Common myeloid progenitor, CD34-positive (primary cell): ENCODE results near the gene BIK.

Source experiments
- CTCF ChIA-PET: fragments of 350-600 bp; sonication (Branson Sonifier 250); formaldehyde crosslinking; loops from one replicate; lab custom pipeline; 2021; ENCODE audit warnings: antibody characterized with exemption; lab: Charles Lee
- POLR2A ChIA-PET: fragments of 350-600 bp; sonication (Branson Sonifier 250); formaldehyde crosslinking; loops from one replicate; lab custom pipeline; 2021; ENCODE audit warnings: antibody characterized with exemption; lab: Charles Lee
- DNase-seq, 3 donors: peaks; one replicate each; pipeline versions ENCODE4 v3.0.0 to v3.0.0-alpha.2; 2013
- H3K27ac ChIP-seq, 2 experiments: 1 replicate in 1 of 2; 2 replicates in 1 of 2; pipeline ENCODE4 v1.7.0; 2013; ENCODE audit warnings: inconsistent platforms in 2 of 2, low read length in 2 of 2, mild to moderate bottlenecking in 2 of 2, low read depth in 1 of 2, moderate library complexity in 1 of 2; ENCODE audit not compliant: severe bottlenecking in 2 of 2, insufficient read depth in 1 of 2, poor library complexity in 1 of 2
- H3K27me3 ChIP-seq, 5 experiments: replicated peaks in 2 of 5; 1 replicate in 3 of 5; 2 replicates in 2 of 5; pipeline versions ENCODE4 v1.6.1 to v1.7.0; 2013; ENCODE audit warnings: low read length in 4 of 5, mild to moderate bottlenecking in 2 of 5, moderate library complexity in 2 of 5, inconsistent platforms in 1 of 5; ENCODE audit not compliant: insufficient read depth in 5 of 5, control insufficient read depth in 4 of 5
- H3K36me3 ChIP-seq, 4 experiments: 1 replicate in 2 of 4; 2 replicates in 2 of 4; pipeline versions ENCODE4 v1.6.1 to v1.7.0; 2013; ENCODE audit warnings: low read length in 3 of 4, control low read depth in 1 of 4, mild to moderate bottlenecking in 1 of 4; ENCODE audit not compliant: control insufficient read depth in 4 of 4, insufficient read depth in 4 of 4
- H3K4me1 ChIP-seq, 4 experiments: 1 replicate in 3 of 4; 2 replicates in 1 of 4; pipeline versions ENCODE4 v1.6.1 to v1.7.1; 2013; ENCODE audit warnings: low read length in 3 of 4, mild to moderate bottlenecking in 3 of 4, control low read depth in 1 of 4, inconsistent platforms in 1 of 4, moderate library complexity in 1 of 4; ENCODE audit not compliant: control insufficient read depth in 4 of 4, insufficient read depth in 4 of 4; ENCODE audit errors: control extremely low read depth in 1 of 4
- H3K4me3 ChIP-seq, 7 experiments: 1 replicate in 4 of 7; 2 replicates in 3 of 7; pipeline versions ENCODE4 v1.5.1 to v1.7.0; 2013; ENCODE audit warnings: mild to moderate bottlenecking in 7 of 7, low read length in 6 of 7, moderate library complexity in 6 of 7, inconsistent platforms in 2 of 7, low read depth in 2 of 7, control low read depth in 1 of 7; ENCODE audit not compliant: insufficient read depth in 4 of 7, control insufficient read depth in 1 of 7; ENCODE audit errors: extremely low read depth in 1 of 7
- H3K9me3 ChIP-seq, 5 experiments: 1 replicate in 4 of 5; 2 replicates in 1 of 5; pipeline versions ENCODE4 v1.6.1 to v1.7.1; 2013; ENCODE audit warnings: low read length in 4 of 5, mild to moderate bottlenecking in 2 of 5, inconsistent platforms in 1 of 5, low read depth in 1 of 5, moderate library complexity in 1 of 5; ENCODE audit not compliant: control insufficient read depth in 4 of 5, insufficient read depth in 2 of 5; ENCODE audit errors: control extremely low read depth in 1 of 5
- WGBS: methylation state at CpG from one replicate; pipeline ENCODE4 v1.1.5; 2013; ENCODE audit not compliant: insufficient coverage; 5-methylcytosine and 5-hydroxymethylcytosine counted together

The BIK gene

DNA sequence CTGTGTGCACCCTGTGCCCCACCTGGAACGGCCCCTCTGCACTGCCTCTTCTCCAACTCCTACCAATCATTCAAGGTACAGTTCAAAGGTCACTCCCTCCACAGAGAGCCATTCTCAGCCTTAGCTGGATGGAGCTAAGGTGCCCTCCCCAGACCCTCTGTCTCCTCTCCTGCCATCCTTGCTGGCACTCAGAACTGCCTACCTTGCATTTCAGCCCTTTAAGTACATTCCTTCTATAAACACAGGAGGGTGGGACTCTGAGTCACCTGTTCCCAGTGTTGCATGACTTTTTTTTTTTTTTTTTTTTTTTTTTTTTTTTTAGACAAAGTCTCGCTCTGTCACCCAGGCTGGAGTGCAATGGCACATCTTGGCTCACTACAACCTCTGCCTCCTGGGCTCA lies 29.9 kb upstream of the BIK start:
- DNase-seq, result peak in 1 of 3 donors; percentile 9
- CTCF ChIA-PET, result interaction anchor here (0.8 kb wide), 1 partner anchor 10 kb away, joined by 3 read pairs; no protein-coding TSS in a partner anchor
- 89% methylated on average over 1 of the region's 2 CpGs for WGBS

DNA sequence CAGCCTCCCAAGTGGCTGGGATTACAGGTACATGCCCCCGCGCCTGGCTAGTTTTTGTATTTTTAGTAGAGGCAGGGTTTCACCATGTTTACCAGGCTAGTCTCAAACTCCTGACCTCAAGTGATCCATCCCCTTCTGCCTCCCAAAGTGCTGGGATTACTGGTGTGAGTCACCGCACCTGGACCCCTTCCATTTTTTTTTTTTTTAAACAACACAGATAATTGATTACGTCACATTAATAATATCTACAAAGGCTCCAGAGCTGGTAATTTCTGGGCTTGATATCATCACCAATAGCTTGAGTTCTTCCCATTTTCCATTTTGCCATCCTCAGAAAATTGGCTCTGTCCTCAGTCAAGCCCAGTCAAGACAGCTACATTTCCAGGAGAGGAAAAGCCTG lies 28.6 kb upstream of the BIK start:
- Histone ChIP-seq H3K36me3 (peaks cover 0 to 5% (median 3%) of the 10 kb centered on the region in 4 experiments), H3K27ac (no peak overlapping the region), H3K27me3 (no peaks in the 10 kb centered on the region), H3K9me3 (no peaks in the 10 kb centered on the region), H3K4me3 (no peak overlapping the region), H3K4me1 (no peaks in the 10 kb centered on the region)
- ChIA-PET CTCF (no interaction called here), POLR2A (no interaction called here)
- DNase-seq, result no peak
- 91% methylated on average over 4 of the region's 4 CpGs for WGBS

More for the DNA sequence above, 29.9 kb upstream of the BIK start:
- Histone ChIP-seq H3K4me3 (no peak overlapping the region), H3K36me3 (peaks cover 0 to 5% (median 2%) of the 10 kb centered on the region in 4 experiments), H3K9me3 (no peaks in the 10 kb centered on the region), H3K27me3 (no peaks in the 10 kb centered on the region), H3K27ac (no peak overlapping the region), H3K4me1 (no peaks in the 10 kb centered on the region)
- POLR2A ChIA-PET, result no interaction called here

DNA sequence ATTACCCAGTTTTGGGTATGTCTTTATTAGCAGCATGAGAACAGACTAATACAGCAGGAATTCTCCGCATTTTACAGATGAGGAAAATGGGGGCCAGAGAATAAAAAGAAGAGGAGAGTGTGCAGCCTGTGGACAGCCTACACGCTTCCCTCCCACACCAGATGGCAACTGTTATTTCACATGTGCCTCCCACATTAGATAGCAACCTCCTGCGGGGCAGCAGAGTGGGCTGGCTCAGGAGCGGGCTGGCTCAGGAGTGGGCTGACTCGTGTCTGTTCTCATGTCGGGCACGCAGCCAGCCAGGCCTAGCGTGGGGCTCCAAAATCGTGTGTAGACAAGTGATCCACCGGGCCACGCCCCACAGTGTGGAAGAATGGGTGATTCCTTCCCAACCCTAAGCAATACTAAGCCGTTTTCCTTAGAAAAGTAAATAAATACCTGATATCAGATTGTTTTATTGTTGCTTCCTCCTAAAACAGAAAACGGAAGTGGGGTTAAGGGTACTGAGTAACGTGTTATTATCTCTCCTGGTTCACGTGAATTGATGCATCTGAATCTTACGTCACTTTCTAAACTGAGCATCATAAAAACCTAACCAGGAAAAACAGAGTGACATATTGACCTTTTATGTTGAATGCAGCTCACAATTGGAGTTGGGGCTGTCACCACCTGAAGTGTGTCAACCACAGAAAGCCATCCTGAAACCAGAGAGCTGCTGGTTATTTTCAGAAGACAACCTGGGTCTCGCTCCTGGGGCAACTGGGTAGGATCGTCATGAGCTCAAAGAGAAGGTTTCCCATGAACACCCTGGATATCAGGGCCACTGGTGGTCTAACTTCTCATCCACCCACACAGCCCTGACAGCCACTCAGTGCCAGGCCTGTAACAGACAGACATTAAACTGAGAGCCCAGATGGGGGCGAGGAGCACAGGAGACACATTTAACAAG lies 24.6 kb upstream of the BIK start:
- Histone ChIP-seq H3K4me3 (no peak overlapping the region), H3K27ac (no peak overlapping the region), H3K36me3 (peaks cover 0 to 5% (median 0%) of the 10 kb centered on the region in 4 experiments), H3K9me3 (no peaks in the 10 kb centered on the region), H3K27me3 (no peaks in the 10 kb centered on the region), H3K4me1 (peaks cover 5 to 15% (median 9%) of the 10 kb centered on the region in 4 experiments)
- WGBS, result 92% methylated on average over 8 of the region's 19 CpGs
- DNase-seq, result no peak
- CTCF ChIA-PET, result interaction anchor here (1.1 kb wide), 1 partner anchor 26 kb away, joined by 3 read pairs; no protein-coding TSS in a partner anchor
- POLR2A ChIA-PET, result no interaction called here

DNA sequence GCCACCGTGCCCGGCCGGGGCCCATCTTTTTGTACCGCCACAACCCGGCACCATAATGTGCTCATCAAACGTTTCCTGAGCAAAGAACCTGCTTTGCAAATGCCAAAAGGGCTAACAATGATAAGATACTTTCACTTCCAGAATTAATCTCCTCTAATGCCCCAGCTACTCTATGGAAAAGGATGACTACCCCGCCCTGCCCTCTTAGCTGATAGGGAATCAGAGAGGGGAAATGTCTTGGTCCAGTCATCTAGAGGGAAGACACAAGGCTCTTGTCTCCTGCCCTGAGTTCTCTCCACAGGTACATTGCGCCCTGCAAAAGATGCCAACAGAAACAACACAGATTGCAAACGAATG lies 21.9 kb upstream of the BIK start:
- Histone ChIP-seq H3K9me3 (no peaks in the 10 kb centered on the region), H3K27me3 (no peaks in the 10 kb centered on the region), H3K4me1 (peaks cover 7 to 26% (median 10%) of the 10 kb centered on the region in 4 experiments), H3K27ac (no peak overlapping the region), H3K36me3 (peaks cover 0 to 5% (median 0%) of the 10 kb centered on the region in 4 experiments), H3K4me3 (peak overlapping the region; percentile 64 to 96 (median 81))
- DNase-seq, result no peak
- ChIA-PET POLR2A (no interaction called here), CTCF (interaction anchor here (0.6 kb wide), 1 partner anchor 54 kb away, joined by 3 read pairs; no protein-coding TSS in a partner anchor)
- WGBS, result 89% methylated on average over 3 of the region's 9 CpGs

DNA sequence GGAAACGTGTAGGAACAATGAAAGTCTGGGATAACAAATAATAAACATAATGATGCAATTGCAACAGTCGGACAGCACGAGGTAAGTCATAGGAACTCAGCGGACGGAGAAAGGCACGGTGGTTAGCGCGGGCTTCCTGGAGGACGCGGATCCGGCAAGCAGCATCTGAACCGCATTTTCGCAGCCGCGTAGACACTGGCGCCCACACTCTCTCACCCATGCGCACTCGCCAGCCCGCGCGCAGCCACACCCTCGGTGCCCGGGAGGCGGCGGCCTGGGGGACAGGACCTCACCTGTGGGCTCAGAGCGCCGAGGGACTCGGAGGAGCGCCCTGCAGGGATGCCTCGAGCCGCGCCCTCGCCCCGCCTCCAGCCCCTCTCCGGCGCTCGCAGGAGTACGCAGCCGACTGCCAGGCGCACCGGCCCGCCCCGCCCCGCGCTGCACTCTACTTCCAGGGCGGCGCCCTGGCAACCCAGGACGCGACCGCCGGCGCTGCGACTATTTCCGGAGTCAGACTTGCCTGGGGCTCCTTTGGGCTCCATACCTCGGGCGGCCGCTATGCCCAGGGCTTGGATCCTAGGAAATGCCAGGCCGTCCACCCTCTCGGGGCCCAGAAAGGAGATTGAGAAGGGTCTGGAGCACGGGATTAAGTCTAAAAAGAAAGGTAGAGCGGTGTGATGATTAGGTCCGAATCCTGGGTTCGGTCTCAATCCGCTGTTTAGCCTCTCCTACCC lies 21.4 kb upstream of the BIK start, which contains the start of gene TTLL1:
Gene TTLL1 (minus strand): TSS at position 408 of the 734 bp plus-strand sequence. CDS start 13,805 bp downstream, outside the sequence.
- no peaks in the 10 kb centered on the region for H3K27me3 ChIP-seq
- peaks cover 7 to 26% (median 10%) of the 10 kb centered on the region in 4 experiments for H3K4me1 ChIP-seq
- peak; percentile 77 to 93 (median 87) for DNase-seq
- no peak within 1 kb of the TSS for H3K27ac ChIP-seq
- peak within 1 kb of the TSS; percentile 64 to 96 (median 81) for H3K4me3 ChIP-seq
- POLR2A ChIA-PET, result no interaction called here
- CTCF ChIA-PET, result no interaction called here
- peaks cover 0 to 5% (median 0%) of the 10 kb centered on the region in 4 experiments for H3K36me3 ChIP-seq
- H3K9me3 ChIP-seq, result no peaks in the 10 kb centered on the region
- 4% methylated on average over 60 of the region's 64 CpGs for WGBS

DNA sequence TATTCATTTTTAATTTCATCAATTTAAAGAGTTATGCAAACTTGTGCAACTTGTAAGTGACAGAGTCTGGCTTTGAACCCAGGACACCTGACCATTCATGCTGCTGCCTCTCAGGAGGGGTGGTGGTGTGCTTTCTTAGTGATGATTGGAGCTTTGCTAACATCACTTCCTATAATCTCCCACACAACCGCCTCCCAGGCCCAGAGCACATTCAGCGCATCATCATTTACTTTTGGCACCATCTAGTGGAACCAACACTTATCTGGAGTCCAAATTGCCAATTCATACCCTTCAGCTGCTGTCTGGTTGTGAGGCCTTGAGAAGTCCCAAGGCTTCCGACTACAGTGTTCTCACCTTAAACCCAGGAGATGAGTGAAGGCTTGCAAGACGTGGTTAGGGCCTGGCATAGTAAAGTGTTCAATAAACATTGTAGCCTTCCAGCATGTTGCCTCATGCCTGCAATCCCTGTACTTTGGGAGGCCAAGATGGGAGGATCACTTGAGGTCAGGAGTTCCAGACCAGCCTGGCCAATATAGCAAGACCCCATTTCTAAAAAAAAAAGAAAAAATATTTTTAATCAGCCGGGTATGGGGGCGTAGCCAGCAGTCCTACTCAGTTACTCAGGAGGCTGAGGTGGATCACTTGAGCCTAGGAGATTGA lies 20.3 kb upstream of the BIK start:
- CTCF ChIA-PET, result interaction anchor here (0.7 to 1.6 kb wide), 8 partner anchors 10 to 306 kb away, joined by 3 to 4 read pairs (median 3); no protein-coding TSS in a partner anchor
- peak; percentile 87 to 94 (median 93) for DNase-seq
- no peaks in the 10 kb centered on the region for H3K27me3 ChIP-seq
- WGBS, result 64% methylated on average over 3 of the region's 6 CpGs
- peaks cover 0 to 5% (median 0%) of the 10 kb centered on the region in 4 experiments for H3K36me3 ChIP-seq
- no peak overlapping the region for H3K4me3 ChIP-seq
- no peak overlapping the region for H3K27ac ChIP-seq
- H3K4me1 ChIP-seq, result peaks cover 7 to 26% (median 10%) of the 10 kb centered on the region in 4 experiments
- POLR2A ChIA-PET, result no interaction called here
- H3K9me3 ChIP-seq, result no peaks in the 10 kb centered on the region
